Progenitor cell of endocrine pancreas (in vitro differentiated cells): Measurements from ENCODE around the gene TXNDC11. TPM values are rescaled to one million over a fixed set of nuclear protein-coding genes. Genes with fewer than 3 reads are reported as not detected.
A peak's percentile ranks its signal among the peaks of the same experiment; 100 is the strongest.

ENCODE experiments used
- DNase-seq: peaks from one replicate; pipeline ENCODE4 v3.0.0; 2021; ENCODE audit warnings: low spot score; ENCODE audit not compliant: unreplicated experiment
- H3K27ac Mint-ChIP-seq: 2 replicates; pipeline ENCODE4 v1.8.0; 2021; ENCODE audit warnings: mild to moderate bottlenecking, moderate library complexity, mixed read lengths
- H3K27me3 Mint-ChIP-seq: 2 replicates; pipeline ENCODE4 v1.8.0; 2021; ENCODE audit warnings: mixed read lengths
- H3K36me3 Mint-ChIP-seq: 2 replicates; pipeline ENCODE4 v1.8.0; 2022; ENCODE audit warnings: mixed read lengths; ENCODE audit not compliant: insufficient read depth
- H3K4me1 Mint-ChIP-seq: 2 replicates; pipeline ENCODE4 v1.8.0; 2021; ENCODE audit warnings: low read depth, mixed read lengths
- H3K4me3 Mint-ChIP-seq: 2 replicates; pipeline ENCODE4 v1.8.0; 2021; ENCODE audit warnings: low read depth, mild to moderate bottlenecking, moderate library complexity, mixed read lengths
- H3K9me3 Mint-ChIP-seq: 2 replicates; pipeline ENCODE4 v1.8.0; 2021; ENCODE audit warnings: low read depth, mixed read lengths
- total RNA-seq: library from RNA; stranded (reverse); gene quantifications from 2 replicates; pipeline ENCODE4 v1.2.1, GENCODE V29; 2021
- TF ChIP-seq, protein P1 (sequence below): fragments of 200-600 bp; sonication (generic); IDR thresholded peaks from one replicate; pipeline ENCODE4 v1.5.0; 2021; ENCODE audit warnings: antibody characterized with exemption, mild to moderate bottlenecking; ENCODE audit not compliant: unreplicated experiment

Gene TXNDC11
- total RNA-seq, 1 donor from 2014 or later = 30.8 TPM

DNA sequence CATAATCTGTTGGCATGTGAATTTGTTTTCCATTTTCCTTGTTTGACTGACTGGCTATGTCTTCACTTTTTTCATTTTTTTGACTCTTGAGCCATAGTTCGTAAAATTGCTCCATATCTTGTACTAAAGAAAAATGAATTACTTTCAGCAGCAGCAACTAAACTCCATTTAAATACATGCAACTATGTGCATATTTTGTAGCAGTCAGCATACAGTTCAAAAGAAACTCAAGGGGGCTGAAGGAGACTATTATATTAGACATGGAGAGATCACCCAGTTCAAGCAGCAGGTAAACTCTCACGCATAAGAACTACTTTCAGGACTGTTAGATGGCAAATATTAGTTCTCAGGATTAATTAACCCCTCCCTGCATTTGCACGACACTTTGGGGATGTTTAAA lies 13.6 kb upstream of the TXNDC11 start:
- TF ChIP-seq, protein P1, sequence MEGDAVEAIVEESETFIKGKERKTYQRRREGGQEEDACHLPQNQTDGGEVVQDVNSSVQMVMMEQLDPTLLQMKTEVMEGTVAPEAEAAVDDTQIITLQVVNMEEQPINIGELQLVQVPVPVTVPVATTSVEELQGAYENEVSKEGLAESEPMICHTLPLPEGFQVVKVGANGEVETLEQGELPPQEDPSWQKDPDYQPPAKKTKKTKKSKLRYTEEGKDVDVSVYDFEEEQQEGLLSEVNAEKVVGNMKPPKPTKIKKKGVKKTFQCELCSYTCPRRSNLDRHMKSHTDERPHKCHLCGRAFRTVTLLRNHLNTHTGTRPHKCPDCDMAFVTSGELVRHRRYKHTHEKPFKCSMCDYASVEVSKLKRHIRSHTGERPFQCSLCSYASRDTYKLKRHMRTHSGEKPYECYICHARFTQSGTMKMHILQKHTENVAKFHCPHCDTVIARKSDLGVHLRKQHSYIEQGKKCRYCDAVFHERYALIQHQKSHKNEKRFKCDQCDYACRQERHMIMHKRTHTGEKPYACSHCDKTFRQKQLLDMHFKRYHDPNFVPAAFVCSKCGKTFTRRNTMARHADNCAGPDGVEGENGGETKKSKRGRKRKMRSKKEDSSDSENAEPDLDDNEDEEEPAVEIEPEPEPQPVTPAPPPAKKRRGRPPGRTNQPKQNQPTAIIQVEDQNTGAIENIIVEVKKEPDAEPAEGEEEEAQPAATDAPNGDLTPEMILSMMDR = no peak
- Mint-ChIP-seq H3K4me3 (no peak overlapping the region), H3K9me3 (no peaks in the 10 kb centered on the region), H3K27me3 (no peaks in the 10 kb centered on the region), H3K4me1 (no peaks in the 10 kb centered on the region), H3K27ac (no peak overlapping the region), H3K36me3 (peaks cover 32% of the 10 kb centered on the region)
- no peak for DNase-seq

DNA sequence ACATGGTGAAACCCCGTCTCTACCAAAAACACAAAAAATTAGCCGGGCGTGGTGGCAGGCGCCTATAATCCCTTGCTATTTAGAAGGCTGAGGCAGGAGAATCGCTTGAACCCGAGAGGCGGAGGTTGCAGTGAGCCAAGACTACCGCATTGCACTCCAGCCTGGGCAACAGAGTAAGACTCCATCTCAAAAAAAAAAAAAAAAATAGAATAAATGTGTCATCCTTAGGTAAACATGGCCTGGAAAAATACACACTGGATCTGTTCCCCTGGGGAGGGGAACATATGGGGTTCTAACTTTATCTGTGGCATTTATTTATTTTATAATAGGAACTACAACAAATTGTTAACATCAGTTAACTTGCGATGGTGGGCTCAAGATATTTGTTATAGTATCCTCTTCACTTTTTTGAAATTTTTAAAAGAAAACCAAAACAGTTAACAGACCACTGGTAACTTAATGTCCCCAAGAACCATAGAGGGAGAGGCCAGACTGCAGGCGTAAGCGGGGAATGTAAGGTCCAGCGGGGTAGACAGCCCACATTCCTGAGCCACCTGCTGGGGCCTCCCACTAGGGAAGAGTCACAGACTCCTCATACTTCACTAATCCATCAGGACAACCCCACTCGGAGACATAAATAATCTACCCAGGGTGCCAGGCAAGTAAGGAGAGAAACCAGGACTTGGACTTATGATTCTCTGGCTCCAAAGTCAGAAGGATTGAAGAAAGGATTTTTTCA lies 12.5 kb upstream of the TXNDC11 start:
- Mint-ChIP-seq H3K36me3 (peaks cover 30% of the 10 kb centered on the region), H3K27ac (no peak overlapping the region), H3K4me1 (no peaks in the 10 kb centered on the region), H3K27me3 (no peaks in the 10 kb centered on the region), H3K9me3 (no peaks in the 10 kb centered on the region), H3K4me3 (no peak overlapping the region)
- no peak for DNase-seq
- TF ChIP-seq, protein P1 = no peak

DNA sequence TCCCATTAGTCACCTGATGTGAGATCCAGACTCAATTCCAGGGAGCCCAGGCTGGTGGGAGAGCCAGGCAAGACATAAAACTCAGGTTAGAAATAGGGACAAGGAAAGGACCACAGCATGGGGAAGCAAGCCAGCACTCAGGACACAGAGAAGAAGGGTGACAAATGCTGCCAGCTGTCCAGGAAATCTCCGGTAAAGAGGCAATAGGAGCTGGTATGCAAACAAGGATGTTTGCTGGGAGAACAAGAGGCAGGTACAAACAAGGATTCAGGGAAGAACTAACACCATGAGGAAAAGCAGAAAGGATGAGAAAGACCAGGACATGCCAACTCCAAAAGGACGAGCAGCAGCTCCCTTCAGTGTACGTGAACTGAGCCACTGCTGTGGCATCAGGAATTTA lies 10.2 kb upstream of the TXNDC11 start:
- no peaks in the 10 kb centered on the region for H3K9me3 Mint-ChIP-seq
- H3K27ac Mint-ChIP-seq = peak overlapping the region; percentile 44
- TF ChIP-seq, protein P1 = no peak
- no peak for DNase-seq
- no peaks in the 10 kb centered on the region for H3K27me3 Mint-ChIP-seq
- H3K36me3 Mint-ChIP-seq = peaks cover 30% of the 10 kb centered on the region
- H3K4me3 Mint-ChIP-seq = no peak overlapping the region
- H3K4me1 Mint-ChIP-seq = peaks cover 10% of the 10 kb centered on the region

DNA sequence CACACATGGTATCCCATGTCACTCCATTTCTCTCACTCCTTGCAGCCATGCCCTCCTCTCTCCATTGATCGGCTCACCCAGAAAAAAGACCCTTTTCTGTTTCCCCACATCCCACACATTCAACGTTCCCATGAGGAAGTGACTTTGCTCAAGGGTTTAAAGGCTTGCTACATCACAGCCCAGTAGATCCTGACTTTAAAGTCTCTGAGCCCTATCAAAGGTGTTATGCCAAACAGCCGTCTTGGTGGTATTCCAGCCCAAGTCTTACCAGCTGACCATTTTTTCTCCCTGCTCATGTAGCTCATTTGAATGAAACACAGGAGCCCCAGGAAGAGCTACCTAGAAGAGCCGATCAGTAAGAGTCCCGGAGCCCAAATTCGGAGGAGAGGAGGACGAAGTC lies 7.4 kb upstream of the TXNDC11 start:
- Mint-ChIP-seq H3K9me3 (no peaks in the 10 kb centered on the region), H3K4me3 (no peak overlapping the region), H3K27me3 (no peaks in the 10 kb centered on the region), H3K4me1 (peaks cover 14% of the 10 kb centered on the region), H3K36me3 (peaks cover 17% of the 10 kb centered on the region), H3K27ac (peak overlapping the region; percentile 39)
- DNase-seq = no peak
- TF ChIP-seq, protein P1 = no peak

DNA sequence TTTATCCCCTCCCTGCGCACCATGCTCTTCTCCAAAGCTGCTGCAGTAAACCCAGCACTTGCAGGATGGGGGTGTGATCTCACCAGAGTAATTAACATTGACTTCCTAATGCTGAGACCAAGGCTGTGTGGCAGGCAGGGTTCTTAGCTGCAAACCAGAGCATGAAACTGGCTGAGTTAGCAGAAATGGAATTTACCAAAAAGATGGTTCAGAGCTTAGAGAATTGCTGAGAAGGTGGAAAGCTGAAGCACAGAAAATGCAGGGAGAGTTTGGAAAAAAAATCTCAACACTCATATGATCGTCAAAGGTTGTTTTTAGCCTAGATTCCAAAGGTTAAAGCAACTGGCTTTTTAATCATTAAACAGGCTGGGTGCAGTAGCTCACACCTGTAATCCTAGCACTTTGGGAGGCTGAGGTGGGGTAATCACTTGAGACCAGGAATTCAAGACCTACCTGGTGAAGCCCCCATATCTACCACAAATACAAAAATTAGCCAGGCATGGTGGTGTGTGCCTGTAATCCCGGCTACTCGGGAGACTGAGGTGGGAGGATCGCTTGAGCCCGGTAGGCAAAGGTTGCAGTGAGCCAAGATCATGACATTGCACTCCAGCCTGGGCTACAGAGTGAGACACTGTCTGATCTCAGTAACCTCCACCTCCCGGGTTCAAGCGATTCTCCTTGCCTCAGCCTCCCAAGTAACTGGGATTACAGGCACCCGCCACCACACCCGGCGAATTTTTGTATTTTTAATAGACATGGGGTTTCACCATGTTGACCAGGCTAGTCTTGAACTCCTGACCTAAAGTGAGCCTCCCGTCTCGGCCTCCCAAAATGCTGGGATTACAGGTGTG lies 6.0 kb upstream of the TXNDC11 start:
- no peaks in the 10 kb centered on the region for H3K27me3 Mint-ChIP-seq

More for the DNA sequence above, 6.0 kb upstream of the TXNDC11 start:
- peak overlapping the region; percentile 48 for H3K4me3 Mint-ChIP-seq
- no peaks in the 10 kb centered on the region for H3K9me3 Mint-ChIP-seq
- H3K36me3 Mint-ChIP-seq = peaks cover 15% of the 10 kb centered on the region
- peaks cover 14% of the 10 kb centered on the region for H3K4me1 Mint-ChIP-seq
- no peak for DNase-seq
- TF ChIP-seq, protein P1 = no peak
- peak overlapping the region; percentile 95 for H3K27ac Mint-ChIP-seq
